Measurements from ENCODE around the gene ZNF740. TPM values are rescaled to one million over a fixed set of nuclear protein-coding genes. Genes with fewer than 3 reads are reported as not detected.

Gene ZNF740
- total RNA-seq, 1 donor from 2014 or later = 39.6 TPM

DNA sequence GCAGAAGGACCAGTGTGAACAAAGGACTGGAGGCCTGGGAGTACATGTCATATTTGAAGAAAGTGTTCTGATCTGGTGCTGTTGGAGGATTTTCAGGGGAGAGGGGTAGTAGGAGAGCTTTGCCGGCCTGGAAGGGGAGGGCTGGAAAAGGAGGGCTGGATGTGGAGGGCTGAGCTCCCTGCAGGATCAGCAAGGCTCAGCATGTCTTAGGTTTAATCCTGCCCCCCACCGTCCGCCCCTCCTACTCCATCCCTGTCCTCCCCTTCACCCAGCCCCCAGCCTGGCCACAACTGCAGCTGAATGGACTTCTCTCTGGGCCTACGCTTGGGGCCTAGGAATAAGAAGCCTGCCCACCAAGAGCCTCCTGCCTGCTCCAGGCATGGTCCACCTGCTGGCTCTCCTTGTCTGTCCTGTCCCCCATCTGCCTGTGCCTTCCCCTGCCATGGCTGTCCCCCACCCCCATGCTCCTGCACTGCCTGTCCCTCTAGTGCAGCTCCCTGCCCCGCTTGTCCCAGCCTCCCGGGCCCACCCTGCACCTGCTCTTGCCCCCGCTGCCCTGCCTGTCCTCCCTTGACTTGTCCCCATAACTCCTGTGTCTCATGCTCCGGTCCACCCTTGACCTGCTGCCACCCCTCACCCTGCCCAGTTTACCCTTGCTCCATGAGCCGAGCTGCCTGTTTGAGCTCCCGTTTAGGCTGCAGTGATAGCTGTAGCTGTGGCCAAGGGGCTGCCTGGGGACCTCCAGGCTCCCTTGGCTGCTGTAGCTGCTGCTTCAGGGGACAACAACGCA lies 61.3 kb downstream of the ZNF740 start:
- no peak overlapping the region for H3K4me3 Mint-ChIP-seq (ENCODE audit: unreplicated experiment)
- H3K4me1 Mint-ChIP-seq (ENCODE audit: unreplicated experiment) = peaks cover under 1% of the 10 kb centered on the region
- H3K27me3 Mint-ChIP-seq (ENCODE audit: unreplicated experiment) = peaks cover 47% of the 10 kb centered on the region
- no peaks in the 10 kb centered on the region for H3K9me3 Mint-ChIP-seq (ENCODE audit: unreplicated experiment)
- no peaks in the 10 kb centered on the region for H3K36me3 Mint-ChIP-seq (ENCODE audit: unreplicated experiment)
- no peak for DNase-seq (ENCODE audit: extremely low spot score, unreplicated experiment)
- TF ChIP-seq, protein P1, sequence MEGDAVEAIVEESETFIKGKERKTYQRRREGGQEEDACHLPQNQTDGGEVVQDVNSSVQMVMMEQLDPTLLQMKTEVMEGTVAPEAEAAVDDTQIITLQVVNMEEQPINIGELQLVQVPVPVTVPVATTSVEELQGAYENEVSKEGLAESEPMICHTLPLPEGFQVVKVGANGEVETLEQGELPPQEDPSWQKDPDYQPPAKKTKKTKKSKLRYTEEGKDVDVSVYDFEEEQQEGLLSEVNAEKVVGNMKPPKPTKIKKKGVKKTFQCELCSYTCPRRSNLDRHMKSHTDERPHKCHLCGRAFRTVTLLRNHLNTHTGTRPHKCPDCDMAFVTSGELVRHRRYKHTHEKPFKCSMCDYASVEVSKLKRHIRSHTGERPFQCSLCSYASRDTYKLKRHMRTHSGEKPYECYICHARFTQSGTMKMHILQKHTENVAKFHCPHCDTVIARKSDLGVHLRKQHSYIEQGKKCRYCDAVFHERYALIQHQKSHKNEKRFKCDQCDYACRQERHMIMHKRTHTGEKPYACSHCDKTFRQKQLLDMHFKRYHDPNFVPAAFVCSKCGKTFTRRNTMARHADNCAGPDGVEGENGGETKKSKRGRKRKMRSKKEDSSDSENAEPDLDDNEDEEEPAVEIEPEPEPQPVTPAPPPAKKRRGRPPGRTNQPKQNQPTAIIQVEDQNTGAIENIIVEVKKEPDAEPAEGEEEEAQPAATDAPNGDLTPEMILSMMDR (IDR thresholded peaks at IDR 0.05) = no peak
- no peak overlapping the region for H3K27ac Mint-ChIP-seq (ENCODE audit: unreplicated experiment)

DNA sequence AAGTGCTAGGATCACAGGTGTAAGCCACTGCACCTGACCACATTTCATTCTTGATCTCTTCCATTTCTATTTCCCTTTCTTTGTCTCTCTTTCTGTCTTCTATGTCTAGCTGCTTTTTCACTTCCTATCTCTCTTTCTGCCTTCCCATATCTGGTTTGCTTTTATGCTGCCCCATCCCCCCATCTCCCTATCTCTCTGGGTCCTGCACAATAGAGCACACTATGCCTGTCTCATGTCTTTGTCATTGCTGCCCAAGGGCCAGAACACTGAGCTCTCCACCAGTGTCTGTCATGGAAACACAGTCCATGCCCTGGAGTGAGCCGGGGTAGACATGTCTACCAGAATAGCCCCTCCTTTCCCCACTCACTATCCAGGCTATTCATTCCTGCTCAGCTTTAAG lies 63.8 kb downstream of the ZNF740 start:
- Mint-ChIP-seq H3K9me3 (ENCODE audit: unreplicated experiment) (no peaks in the 10 kb centered on the region), H3K36me3 (ENCODE audit: unreplicated experiment) (no peaks in the 10 kb centered on the region), H3K4me1 (ENCODE audit: unreplicated experiment) (no peaks in the 10 kb centered on the region), H3K27me3 (ENCODE audit: unreplicated experiment) (peaks cover 42% of the 10 kb centered on the region), H3K27ac (ENCODE audit: unreplicated experiment) (no peak overlapping the region), H3K4me3 (ENCODE audit: unreplicated experiment) (no peak overlapping the region)
- TF ChIP-seq, protein P1 (IDR thresholded peaks at IDR 0.05) = no peak
- no peak for DNase-seq (ENCODE audit: extremely low spot score, unreplicated experiment)

Other genes with a start within 250 kb of the ZNF740 start
- 69.2 and 72.5 TPM in 2 replicates for gene KRT18, start 231.6 kb upstream of the ZNF740 start, total RNA-seq
- 516 and 555 TPM in 2 replicates for gene EIF4B, start 174.3 kb upstream of the ZNF740 start, total RNA-seq
- 107 and 116 TPM in 2 replicates for gene TNS2, start 130.7 kb upstream of the ZNF740 start, total RNA-seq
- gene SPRYD3, start 101.3 kb upstream of the ZNF740 start, total RNA-seq = 28.3 and 29.0 TPM in 2 replicates
- 18.8 and 22.3 TPM in 2 replicates for gene IGFBP6, start 83.1 kb upstream of the ZNF740 start, total RNA-seq
- gene SOAT2, start 77.2 kb upstream of the ZNF740 start, total RNA-seq = not detected in 2 replicates
- 45.0 and 47.0 TPM in 2 replicates for gene CSAD, start 203 bp downstream of the ZNF740 start, total RNA-seq
- gene ITGB7, start 26.5 kb downstream of the ZNF740 start, total RNA-seq = 0.83 TPM in 1 of 2 replicates, not detected in the other
- gene RARG, start 51.5 kb downstream of the ZNF740 start, total RNA-seq = 31.6 and 34.9 TPM in 2 replicates
- gene ESPL1, start 87.6 kb downstream of the ZNF740 start, total RNA-seq = 7.6 and 8.6 TPM in 2 replicates
- gene PFDN5, start 114.8 kb downstream of the ZNF740 start, total RNA-seq = 394 and 396 TPM in 2 replicates
- gene MYG1, start 119.0 kb downstream of the ZNF740 start, total RNA-seq = 72.5 and 80.5 TPM in 2 replicates
- gene AAAS, start 140.9 kb downstream of the ZNF740 start, total RNA-seq = 66.3 and 72.8 TPM in 2 replicates
- not detected in 2 replicates for gene SP7, start 155.6 kb downstream of the ZNF740 start, total RNA-seq
- 77.0 and 83.3 TPM in 2 replicates for gene SP1, start 199.5 kb downstream of the ZNF740 start, total RNA-seq
- not detected in 2 replicates for gene AMHR2, start 243.1 kb downstream of the ZNF740 start, total RNA-seq